GM18505 (cell line): Measurements from ENCODE around the gene TPM4.
A peak's percentile ranks its signal among the peaks of the same experiment; 100 is the strongest.
"Not testable (repeated sequence)": the region's sequence is repeated elsewhere in the genome, so short reads cannot be mapped to it uniquely, and the experiment has no call there.

Source experiments
- ATAC-seq: cut with Tn5 transposase; IDR thresholded peaks from one replicate; pipeline ENCODE4 v1.9.1; 2021; ENCODE audit not compliant: unreplicated experiment
- POLR2A ChIP-seq: IDR thresholded peaks from 4 replicates; pipeline ENCODE4 v1.6.1; 2011; ENCODE audit warnings: borderline replicate concordance; ENCODE audit not compliant: insufficient read depth, insufficient read length; ENCODE audit errors: extremely low read depth

Gene TPM4

GRCh38 chr19:16076154-16076957 lies at the start of gene TPM4:
Gene TPM4, plus strand, starts transcription at chr19:16076495. Its CDS starts 71 bp downstream, at chr19:16076566.
- TF ChIP-seq POLR2A: peak; percentile 95
- peak; percentile 48 for ATAC-seq

DNA sequence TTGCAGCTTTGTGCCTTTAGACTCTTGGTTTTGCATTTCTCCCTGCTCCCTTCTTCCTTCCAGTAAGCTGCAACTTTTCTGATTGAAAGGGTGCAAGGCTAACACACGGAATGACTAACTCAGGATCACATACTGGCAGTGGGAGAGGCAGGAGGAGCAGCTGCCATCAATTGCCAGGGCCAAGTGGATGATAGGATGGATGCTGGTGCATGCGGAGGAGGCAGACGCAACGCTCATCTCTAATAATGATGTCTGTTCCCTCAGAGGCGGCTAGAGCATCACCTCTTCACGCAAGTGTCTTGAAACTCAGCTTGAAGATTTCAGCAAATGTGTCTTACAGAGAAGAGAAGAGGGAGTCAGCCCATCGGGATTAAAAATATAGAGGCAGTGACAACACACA lies 49.5 kb upstream of the TPM4 start:
- no peak for TF ChIP-seq POLR2A
- ATAC-seq: no peak

- ATAC-seq: no peak
- TF ChIP-seq POLR2A: no peak
These were observed 48.8 kb upstream of the TPM4 start for GRCh38 chr19:16027528-16027927.

- ATAC-seq: not testable (repeated sequence)
These were observed 46.1 kb upstream of the TPM4 start for GRCh38 chr19:16030155-16030554.

DNA sequence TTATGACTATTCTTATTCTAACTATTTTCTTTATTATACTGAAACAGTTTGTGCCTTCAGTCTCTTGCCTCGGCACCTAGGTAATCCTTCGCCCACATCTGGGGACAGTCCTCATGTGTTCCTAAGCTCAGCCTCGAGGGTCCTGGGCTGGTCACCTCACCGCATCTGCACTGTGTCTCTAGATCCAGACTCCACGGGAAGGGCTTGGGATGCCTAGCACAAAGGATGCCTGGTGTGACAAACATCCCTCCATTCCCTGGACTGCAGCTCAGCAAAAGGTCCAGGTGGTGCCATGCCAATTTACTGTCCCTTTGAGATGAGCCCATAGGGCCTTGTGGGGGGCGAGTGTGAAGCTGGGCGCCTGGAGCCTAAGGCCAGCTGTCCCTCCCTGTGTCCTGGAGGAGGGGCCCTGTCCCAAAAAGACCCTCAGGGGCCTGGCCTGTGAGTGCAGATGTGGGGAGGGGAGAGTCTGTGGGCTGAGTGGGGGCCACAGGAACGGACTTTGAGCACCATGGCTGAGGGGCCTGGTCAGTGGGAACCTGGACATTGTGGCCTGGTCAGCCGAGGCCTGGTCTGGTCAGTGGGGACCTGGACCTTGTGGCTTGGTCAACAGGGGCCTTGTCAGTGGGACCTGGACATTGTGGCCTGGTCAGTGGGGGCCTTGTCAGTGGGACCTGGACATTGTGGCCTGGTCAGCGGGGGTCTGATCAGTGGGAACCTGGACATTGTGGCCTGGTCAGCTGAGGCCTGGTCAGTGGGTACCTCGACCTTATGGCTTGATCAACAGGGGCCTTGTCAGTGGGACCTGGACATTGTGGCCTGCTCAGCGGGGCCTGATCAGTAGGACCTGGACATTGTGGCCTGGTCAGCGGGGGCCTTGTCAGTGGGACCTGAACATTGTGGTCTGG lies 45.1 kb upstream of the TPM4 start:
- ATAC-seq: no peak
- TF ChIP-seq POLR2A: no peak

DNA sequence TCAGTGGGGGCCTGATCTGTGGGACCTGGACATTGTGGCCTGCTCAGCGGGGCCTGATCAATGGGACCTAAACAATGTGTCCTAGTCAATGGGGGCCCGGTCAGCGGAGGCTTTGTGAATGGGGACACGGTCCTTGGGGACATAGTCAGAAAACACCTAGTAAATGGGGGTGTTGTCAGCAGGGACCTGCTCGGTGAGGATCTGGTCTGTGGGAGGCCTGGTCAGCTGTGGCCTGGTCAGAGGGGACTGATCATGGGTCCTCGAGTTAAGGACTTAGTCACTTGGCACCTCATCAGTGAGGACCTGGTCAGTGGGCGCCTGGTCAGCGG lies 44.5 kb upstream of the TPM4 start:
- ATAC-seq: no peak
- no peak for TF ChIP-seq POLR2A

DNA sequence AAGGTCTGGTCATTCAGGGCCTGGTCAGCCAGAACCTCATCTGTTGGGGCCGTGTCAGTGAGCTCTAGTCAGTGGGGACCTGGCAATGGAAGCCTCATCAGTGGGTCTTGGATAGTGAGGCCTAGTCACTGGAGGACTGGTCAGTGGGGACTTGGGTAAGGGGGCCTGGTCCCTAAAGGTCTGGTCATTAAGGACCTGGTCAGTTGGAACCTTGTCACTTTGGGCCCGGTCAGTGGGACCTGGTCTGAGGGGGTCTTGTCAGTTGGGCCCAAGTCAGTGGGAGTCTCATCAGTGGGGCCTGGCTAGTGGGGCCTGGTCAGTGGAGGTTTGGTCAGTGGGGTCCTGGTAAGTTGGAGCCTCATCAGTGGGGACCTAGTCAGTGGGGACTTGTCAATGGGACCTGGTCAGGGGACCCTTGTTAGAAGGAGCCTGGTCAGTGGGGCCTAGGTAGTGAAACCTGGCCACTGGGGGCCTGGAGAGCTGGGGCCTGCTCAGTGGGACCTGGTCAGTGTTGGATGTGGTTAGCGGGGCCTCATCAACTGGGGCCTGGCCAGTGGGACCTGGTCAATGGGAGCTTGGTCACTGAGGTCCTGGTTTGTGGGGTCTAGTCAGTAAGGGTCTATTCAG lies 43.7 kb upstream of the TPM4 start:
- ATAC-seq: no peak
- TF ChIP-seq POLR2A: no peak

- TF ChIP-seq POLR2A: no peak
- ATAC-seq: no peak
These were observed 43.2 kb upstream of the TPM4 start for GRCh38 chr19:16033136-16033530.

DNA sequence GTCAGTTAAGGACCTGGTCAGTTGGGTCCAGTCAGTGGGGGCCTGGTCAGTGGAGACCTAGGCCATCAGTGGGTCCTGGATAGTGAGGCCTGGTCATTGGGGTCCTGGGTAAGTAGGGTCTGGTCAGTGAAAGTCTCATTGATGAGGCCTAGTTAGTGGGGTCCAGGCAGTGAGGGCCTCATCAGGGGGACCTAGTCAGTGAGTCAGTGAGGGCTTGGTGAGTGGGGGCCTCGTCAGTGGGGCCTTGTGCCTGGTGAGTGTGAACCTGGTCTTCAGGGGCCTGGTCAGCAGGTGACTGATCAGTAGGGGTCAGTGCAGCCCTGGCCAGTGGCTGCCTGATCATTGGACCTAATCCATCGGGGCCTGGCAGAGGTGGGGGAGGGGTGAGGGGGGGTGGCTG lies 42.6 kb upstream of the TPM4 start:
- no peak for TF ChIP-seq POLR2A
- ATAC-seq: no peak

GRCh38 chr19:16034180-16034579 lies 42.1 kb upstream of the TPM4 start:
- no peak for ATAC-seq
- no peak for TF ChIP-seq POLR2A

GRCh38 chr19:16034958-16035560 lies 41.2 kb upstream of the TPM4 start:
- ATAC-seq: no peak
- no peak for TF ChIP-seq POLR2A

GRCh38 chr19:16035601-16036297 lies 40.5 kb upstream of the TPM4 start:
- no peak for TF ChIP-seq POLR2A
- no peak for ATAC-seq
